Left lung (tissue), 10 donors: ENCODE data around the gene WASF3. TPM values are rescaled to one million over a fixed set of nuclear protein-coding genes. Genes with fewer than 3 reads are reported as not detected.

ENCODE experiments used
- ATAC-seq: fragments of 200-7000 bp; cut with Tn5 transposase; one replicate; pipeline ENCODE4 v1.9.1; 2020; ENCODE audit warnings: moderate library complexity
- DNase-seq, 4 donors: peaks; one replicate each; pipeline ENCODE4 v3.0.0-alpha.2; 2013 to 2020
- H3K27ac ChIP-seq, 2 donors: fragments of 200-600 bp; sonication (generic) in 1 of 2; one replicate each; pipeline versions ENCODE4 v1.5.0 to v1.8.0; 2020 to 2021
- H3K27me3 ChIP-seq, 2 donors: fragments of 200-600 bp; sonication (generic) in 1 of 2; one replicate each; pipeline versions ENCODE4 v1.5.0 to v1.8.0; 2020 to 2021
- H3K36me3 ChIP-seq, 2 donors: fragments of 200-600 bp; sonication (generic) in 1 of 2; one replicate each; pipeline versions ENCODE4 v1.5.0 to v1.8.0; 2020 to 2021
- H3K4me1 ChIP-seq, 2 donors: fragments of 200-600 bp; one replicate each; pipeline ENCODE4 v1.8.0; 2021
- H3K4me3 ChIP-seq, 2 donors: fragments of 200-600 bp; sonication (generic) in 1 of 2; one replicate each; pipeline versions ENCODE4 v1.5.0 to v1.8.0; 2020 to 2021; ENCODE audit warnings: mild to moderate bottlenecking in 1 of 2
- H3K9me3 ChIP-seq, 2 donors: fragments of 200-600 bp; sonication (generic) in 1 of 2; one replicate each; pipeline versions ENCODE4 v1.5.0 to v1.8.0; 2020 to 2021
- intact Hi-C, 2 donors: fragments of 100-400 bp; cut with DNase I; formaldehyde crosslinking; loops; one replicate each; pipeline versions ENCODE4 v1.11.2 to v1.14.2; 2022
- polyA plus RNA-seq, 6 donors: library from polyadenylated mRNA; unstranded; fragments of 120-200 nt; gene quantifications; one replicate each; pipeline ENCODE4 v1.2.1, GENCODE V29; 2013; ENCODE audit not compliant: insufficient read length in 6 of 6
- total RNA-seq, 2 donors: library from RNA; stranded (reverse); fragmentation: NEBNext Ultra II Directional; extraction: Animal tissue kit (Norgen Biotek cat#: 25700); gene quantifications; one replicate each; pipeline ENCODE4 v1.2.1, GENCODE V29; 2021
- TF ChIP-seq, protein P1 (sequence below), 2 donors: fragments of 200-600 bp; sonication (generic) in 1 of 2; IDR thresholded peaks; one replicate each; pipeline versions ENCODE4 v1.5.0 to v1.8.0; 2021; ENCODE audit warnings: antibody characterized with exemption in 2 of 2
- donor health status: DM: no; HTN: yes; CAD: no.
- donor health status: DM: no; HTN: no; CAD: no.

Gene WASF3
- total and polyA plus RNA-seq, 8 donors, result 10.9 to 24.5 (median 21.2) TPM

DNA sequence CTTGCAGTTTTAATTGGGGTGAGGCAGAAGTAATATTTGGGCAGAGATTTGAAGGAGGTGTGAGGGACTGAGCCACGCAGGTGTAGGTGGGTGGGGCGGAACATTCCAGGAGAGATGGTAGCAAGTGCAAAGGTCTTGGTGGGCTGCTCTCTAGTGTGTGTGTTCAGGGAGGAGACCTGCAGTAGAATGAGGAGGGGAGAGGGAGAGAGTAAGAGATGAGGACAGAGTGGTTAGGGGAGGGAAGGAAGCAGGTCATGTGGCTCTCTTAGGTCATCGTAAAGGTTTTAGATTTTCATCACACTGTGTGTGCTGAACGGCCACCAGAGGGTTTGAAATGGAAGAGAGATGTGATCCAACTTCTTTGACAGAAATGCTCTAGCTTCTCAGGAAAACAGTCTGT is 33.5 kb downstream of the WASF3 start:
- no peak for DNase-seq
- H3K4me3 ChIP-seq, result no peak overlapping the region
- H3K27me3 ChIP-seq, result no peaks in the 10 kb centered on the region
- H3K4me1 ChIP-seq, result no peaks in the 10 kb centered on the region
- TF ChIP-seq, protein P1, sequence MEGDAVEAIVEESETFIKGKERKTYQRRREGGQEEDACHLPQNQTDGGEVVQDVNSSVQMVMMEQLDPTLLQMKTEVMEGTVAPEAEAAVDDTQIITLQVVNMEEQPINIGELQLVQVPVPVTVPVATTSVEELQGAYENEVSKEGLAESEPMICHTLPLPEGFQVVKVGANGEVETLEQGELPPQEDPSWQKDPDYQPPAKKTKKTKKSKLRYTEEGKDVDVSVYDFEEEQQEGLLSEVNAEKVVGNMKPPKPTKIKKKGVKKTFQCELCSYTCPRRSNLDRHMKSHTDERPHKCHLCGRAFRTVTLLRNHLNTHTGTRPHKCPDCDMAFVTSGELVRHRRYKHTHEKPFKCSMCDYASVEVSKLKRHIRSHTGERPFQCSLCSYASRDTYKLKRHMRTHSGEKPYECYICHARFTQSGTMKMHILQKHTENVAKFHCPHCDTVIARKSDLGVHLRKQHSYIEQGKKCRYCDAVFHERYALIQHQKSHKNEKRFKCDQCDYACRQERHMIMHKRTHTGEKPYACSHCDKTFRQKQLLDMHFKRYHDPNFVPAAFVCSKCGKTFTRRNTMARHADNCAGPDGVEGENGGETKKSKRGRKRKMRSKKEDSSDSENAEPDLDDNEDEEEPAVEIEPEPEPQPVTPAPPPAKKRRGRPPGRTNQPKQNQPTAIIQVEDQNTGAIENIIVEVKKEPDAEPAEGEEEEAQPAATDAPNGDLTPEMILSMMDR (IDR thresholded peaks at IDR 0.05), result no peak
- H3K9me3 ChIP-seq, result no peaks in the 10 kb centered on the region
- H3K27ac ChIP-seq, result no peak overlapping the region
- ATAC-seq, result no peak
- intact Hi-C loops, result no loop called here
- H3K36me3 ChIP-seq, result no peaks in the 10 kb centered on the region

DNA sequence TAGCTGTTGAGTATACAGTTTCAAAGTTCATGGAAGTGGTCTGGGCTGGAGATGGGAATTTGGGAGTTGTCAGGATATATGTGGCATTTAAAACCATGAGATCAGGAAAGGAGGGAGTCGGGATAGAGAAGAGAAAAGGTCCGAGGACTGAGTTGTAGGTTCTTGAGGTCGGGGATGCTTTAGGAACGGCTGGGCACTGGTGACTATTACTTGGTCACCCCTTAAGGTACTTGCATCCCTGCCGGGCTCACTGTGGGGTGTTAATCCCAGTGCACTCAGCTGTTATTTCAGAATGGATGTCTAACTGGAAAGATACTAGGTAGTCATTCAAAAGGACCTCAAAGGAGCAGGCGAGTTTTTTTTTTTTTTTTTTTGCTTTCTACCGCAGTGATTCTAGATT is 34.2 kb downstream of the WASF3 start:
- no peak for ATAC-seq
- peaks cover 0 to 5% of the 10 kb centered on the region in 2 donors for H3K9me3 ChIP-seq
- H3K36me3 ChIP-seq, result no peaks in the 10 kb centered on the region
- intact Hi-C loops, result no loop called here
- H3K27ac ChIP-seq, result no peak overlapping the region
- no peaks in the 10 kb centered on the region for H3K4me1 ChIP-seq
- no peak overlapping the region for H3K4me3 ChIP-seq
- DNase-seq, result no peak
- no peaks in the 10 kb centered on the region for H3K27me3 ChIP-seq
- TF ChIP-seq, protein P1 (IDR thresholded peaks at IDR 0.05), result no peak

DNA sequence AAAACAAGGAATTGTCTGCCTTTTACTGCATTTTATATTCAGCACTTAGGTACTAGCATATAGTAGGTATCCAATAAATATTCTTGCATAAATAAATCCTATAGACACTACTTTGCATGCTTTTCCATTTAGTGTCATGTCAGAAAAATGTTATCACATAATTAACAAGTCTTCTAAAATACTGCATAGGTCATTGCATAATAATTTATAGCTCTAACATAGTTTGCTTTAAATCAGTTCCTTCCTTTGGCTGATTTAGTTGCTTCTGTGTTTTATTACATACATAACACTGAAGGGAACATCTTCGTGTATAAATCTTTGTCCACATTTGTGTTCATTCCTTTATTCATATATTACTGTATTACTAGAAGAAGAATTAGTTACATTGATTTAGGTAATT is 36.2 kb downstream of the WASF3 start:
- Histone ChIP-seq H3K27me3 (no peaks in the 10 kb centered on the region), H3K36me3 (no peaks in the 10 kb centered on the region), H3K4me1 (no peaks in the 10 kb centered on the region), H3K9me3 (peaks cover 0 to 11% of the 10 kb centered on the region in 2 donors), H3K27ac (no peak overlapping the region), H3K4me3 (no peak overlapping the region)
- TF ChIP-seq, protein P1 (IDR thresholded peaks at IDR 0.05), result no peak
- no peak for DNase-seq
- intact Hi-C loops, result no loop called here
- no peak for ATAC-seq

DNA sequence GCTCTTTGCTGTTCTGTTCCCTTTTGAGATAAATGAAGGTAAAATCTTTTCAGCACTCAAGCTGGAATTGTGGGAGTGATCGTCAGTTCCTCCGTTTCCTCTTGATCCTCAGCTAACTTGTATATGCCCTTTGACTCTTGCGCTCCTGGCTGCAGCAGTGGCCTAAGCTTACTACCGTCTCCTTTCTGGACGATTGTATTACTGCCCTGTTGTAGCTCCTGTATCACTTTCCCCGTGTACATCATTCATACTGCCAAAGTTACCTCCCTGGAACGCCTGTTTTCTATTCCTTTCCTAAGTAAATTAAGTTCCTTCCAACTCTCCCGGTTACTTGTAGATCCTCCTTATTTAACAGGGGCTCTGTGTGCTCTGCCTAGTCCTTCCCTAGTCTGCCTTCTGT is 36.9 kb downstream of the WASF3 start:
- TF ChIP-seq, protein P1 (IDR thresholded peaks at IDR 0.05), result no peak
- Histone ChIP-seq H3K4me3 (no peak overlapping the region), H3K27me3 (no peaks in the 10 kb centered on the region), H3K9me3 (peaks cover 0 to 11% of the 10 kb centered on the region in 2 donors), H3K4me1 (no peaks in the 10 kb centered on the region), H3K27ac (no peak overlapping the region), H3K36me3 (no peaks in the 10 kb centered on the region)
- DNase-seq, result no peak
- ATAC-seq, result no peak
- intact Hi-C loops, result no loop called here

DNA sequence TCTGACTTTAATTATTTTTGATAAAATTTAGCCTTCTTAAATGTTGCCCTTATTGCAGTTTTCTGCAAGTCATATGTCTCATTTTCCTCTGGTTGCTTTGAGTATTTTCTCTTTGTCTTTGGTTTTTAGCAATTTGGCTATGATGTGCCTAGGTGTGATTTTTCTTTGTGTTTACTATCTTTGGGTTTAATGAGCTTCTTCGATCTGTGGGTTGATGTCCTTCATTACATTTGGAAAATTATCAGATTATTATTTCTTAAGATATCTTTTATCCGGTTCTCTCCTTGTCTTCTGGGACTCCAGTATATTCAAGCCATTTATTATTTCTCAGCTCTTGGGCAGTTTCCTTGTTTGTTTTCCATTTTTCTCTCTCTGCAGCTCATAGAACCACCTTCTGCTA is 39.0 kb downstream of the WASF3 start:
- peaks cover 0 to 11% of the 10 kb centered on the region in 2 donors for H3K9me3 ChIP-seq
- no peak overlapping the region for H3K4me3 ChIP-seq
- ATAC-seq, result no peak
- H3K27me3 ChIP-seq, result no peaks in the 10 kb centered on the region
- H3K27ac ChIP-seq, result no peak overlapping the region
- H3K36me3 ChIP-seq, result no peaks in the 10 kb centered on the region
- H3K4me1 ChIP-seq, result peaks cover 0 to 8% of the 10 kb centered on the region in 2 donors
- intact Hi-C loops, result no loop called here
- TF ChIP-seq, protein P1 (IDR thresholded peaks at IDR 0.05), result no peak
- DNase-seq, result no peak
